K562 (cell line): ENCODE data around the gene STIM1.

ENCODE experiments used
- AFF1 ChIP-seq, 2 experiments: fragments of 450-650 bp; IDR thresholded peaks; 2 replicates each; pipeline ENCODE4 v1.6.1; 2018; ENCODE audit warnings: mild to moderate bottlenecking in 2 of 2, low read depth in 1 of 2; ENCODE audit not compliant: partially characterized antibody in 2 of 2
- CTCF ChIP-seq, 3 experiments: IDR thresholded peaks in 2 of 3; conservative IDR thresholded peaks in 1 of 3; 2 replicates each; pipeline ENCODE4 v1.5.1; 2011 to 2012; ENCODE audit warnings: low read length in 3 of 3, mild to moderate bottlenecking in 3 of 3, control low read depth in 2 of 3, improper control_type of control experiment in 1 of 3, inconsistent platforms in 1 of 3, low read depth in 1 of 3, mixed read lengths in 1 of 3, moderate library complexity in 1 of 3; ENCODE audit not compliant: insufficient read depth in 2 of 3
- JUNB ChIP-seq: fragments of 450-650 bp; formaldehyde crosslinking; conservative IDR thresholded peaks from 2 replicates; pipeline ENCODE4 v1.4.0; 2020; ENCODE audit warnings: mild to moderate bottlenecking
- MTA1 ChIP-seq: fragments of 450-650 bp; IDR thresholded peaks from 2 replicates; pipeline ENCODE4 v1.6.1; 2017; ENCODE audit warnings: borderline replicate concordance
- PHB ChIP-seq: fragments of 250-450 bp; sonication (Bioruptor Pico); IDR thresholded peaks from 2 replicates; pipeline ENCODE4 v1.5.0; 2021
- RNF2 ChIP-seq: sonication (generic); IDR thresholded peaks from 2 replicates; pipeline ENCODE4 v1.6.1; 2016
- TAF1 ChIP-seq: IDR thresholded peaks from 2 replicates; pipeline ENCODE4 v1.6.1; 2011; ENCODE audit warnings: mild to moderate bottlenecking, low read length, moderate library complexity; ENCODE audit not compliant: insufficient read depth, control insufficient read depth, severe bottlenecking; ENCODE audit errors: extremely low read depth
- TEAD4 ChIP-seq, 2 experiments: sonication (generic) in 1 of 2; formaldehyde crosslinking in 1 of 2; IDR thresholded peaks; 2 replicates each; pipeline versions ENCODE4 v1.6.1 to v1.8.0; 2012 to 2022; ENCODE audit warnings: borderline replicate concordance in 1 of 2, inconsistent platforms in 1 of 2, low read length in 1 of 2, mild to moderate bottlenecking in 1 of 2, missing genetic modification reagents in 1 of 2
- ZBTB7A ChIP-seq: IDR thresholded peaks from 2 replicates; pipeline ENCODE4 v1.6.1; 2011; ENCODE audit warnings: low read depth, mild to moderate bottlenecking, low read length, moderate library complexity, borderline replicate concordance; ENCODE audit not compliant: control insufficient read depth
- ZC3H11A ChIP-seq: IDR thresholded peaks from 2 replicates; pipeline ENCODE4 v1.6.1; 2012; ENCODE audit warnings: low read depth, low read length, improper control_type of control experiment
- ZFX ChIP-seq: sonication (generic); formaldehyde crosslinking; IDR thresholded peaks from 2 replicates; pipeline ENCODE4 v1.8.0; 2022; ENCODE audit warnings: mild to moderate bottlenecking, missing genetic modification reagents, moderate library complexity
- ZNF146 ChIP-seq: IDR thresholded peaks from one replicate; pipeline ENCODE4 v1.6.1; 2018; ENCODE audit warnings: missing compliant biosample characterization; ENCODE audit not compliant: unreplicated experiment
- ZNF644 ChIP-seq: fragments of 200-800 bp; sonication (Bioruptor generic); IDR thresholded peaks from 2 replicates; pipeline ENCODE4 v1.6.1; 2016; ENCODE audit warnings: low read depth, missing genetic modification characterization, missing compliant biosample characterization

GRCh38 chr11:3962406-3962840, 107.0 kb downstream of the STIM1 start:
- TF ChIP-seq ZC3H11A = no peak
- no peak for TF ChIP-seq CTCF (IDR thresholded peaks at IDR 0.05 in 2 of 3, conservative IDR thresholded peaks at IDR 0.05 in 1 of 3; ENCODE audit: insufficient read depth in 2 of 3, low read depth in 1 of 3, low read length in 3 of 3)
- TF ChIP-seq RNF2 = no peak
- no peak for TF ChIP-seq ZNF146
- TF ChIP-seq TAF1 = no peak
- no peak for TF ChIP-seq AFF1 (IDR thresholded peaks at IDR 0.05; ENCODE audit: low read depth in 1 of 2, partially characterized antibody in 2 of 2)
- no peak for TF ChIP-seq PHB (CRISPR knock-in tag)
- TF ChIP-seq JUNB (CRISPR knock-in tag) = no peak
- no peak for TF ChIP-seq MTA1
- no peak for TF ChIP-seq ZBTB7A
- TF ChIP-seq ZFX (CRISPR knock-in tag) = no peak
- TF ChIP-seq ZNF644 = no peak
- TF ChIP-seq TEAD4 (IDR thresholded peaks at IDR 0.05; ENCODE audit: low read length) = no peak
- no peak for TF ChIP-seq TEAD4 (CRISPR knock-in tag; IDR thresholded peaks at IDR 0.05; ENCODE audit: borderline replicate concordance)
